NCI-H187 (cell line): ENCODE results near the gene MMP23B.
"Not testable (repeated sequence)": the region's sequence is repeated elsewhere in the genome, so short reads cannot be mapped to it uniquely, and the experiment has no call there.

Experiments
- DNase-seq, 2 experiments: peaks; one replicate each; lab custom pipeline; 2025; lab: John Stamatoyannopoulos, UW

MMP23B gene

DNA sequence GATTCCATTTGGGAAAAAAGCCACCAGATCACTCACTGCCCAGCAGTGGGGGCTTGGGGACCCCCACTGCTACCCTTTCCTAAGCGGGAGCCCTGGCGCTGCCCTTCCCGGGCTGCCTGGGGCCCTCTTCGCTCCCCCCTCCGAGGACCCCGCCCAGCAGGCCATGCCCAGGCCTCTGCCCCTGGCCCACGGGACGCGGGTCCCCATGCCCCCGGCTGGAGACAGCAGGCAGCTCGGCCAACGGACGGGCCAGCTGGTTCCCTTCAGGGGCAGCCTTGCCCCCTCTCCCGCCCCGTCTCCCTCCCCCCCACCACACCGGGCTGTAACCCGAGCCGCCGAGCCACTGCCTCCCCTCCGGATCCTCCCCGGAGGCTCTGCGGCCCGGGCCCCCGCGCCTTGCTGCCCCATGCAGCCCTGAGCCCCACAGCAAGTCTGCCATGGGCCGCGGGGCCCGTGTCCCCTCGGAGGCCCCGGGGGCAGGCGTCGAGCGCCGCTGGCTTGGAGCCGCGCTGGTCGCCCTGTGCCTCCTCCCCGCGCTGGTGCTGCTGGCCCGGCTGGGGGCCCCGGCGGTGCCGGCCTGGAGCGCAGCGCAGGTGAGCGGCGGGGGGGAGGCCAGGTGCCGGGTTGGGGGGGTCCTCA is at the start of gene MMP23B:
MMP23B (plus strand) TSS at position 392 of the 639 bp plus-strand sequence; CDS start at position 438, 46 bp downstream.
- DNase-seq: no peak

DNA sequence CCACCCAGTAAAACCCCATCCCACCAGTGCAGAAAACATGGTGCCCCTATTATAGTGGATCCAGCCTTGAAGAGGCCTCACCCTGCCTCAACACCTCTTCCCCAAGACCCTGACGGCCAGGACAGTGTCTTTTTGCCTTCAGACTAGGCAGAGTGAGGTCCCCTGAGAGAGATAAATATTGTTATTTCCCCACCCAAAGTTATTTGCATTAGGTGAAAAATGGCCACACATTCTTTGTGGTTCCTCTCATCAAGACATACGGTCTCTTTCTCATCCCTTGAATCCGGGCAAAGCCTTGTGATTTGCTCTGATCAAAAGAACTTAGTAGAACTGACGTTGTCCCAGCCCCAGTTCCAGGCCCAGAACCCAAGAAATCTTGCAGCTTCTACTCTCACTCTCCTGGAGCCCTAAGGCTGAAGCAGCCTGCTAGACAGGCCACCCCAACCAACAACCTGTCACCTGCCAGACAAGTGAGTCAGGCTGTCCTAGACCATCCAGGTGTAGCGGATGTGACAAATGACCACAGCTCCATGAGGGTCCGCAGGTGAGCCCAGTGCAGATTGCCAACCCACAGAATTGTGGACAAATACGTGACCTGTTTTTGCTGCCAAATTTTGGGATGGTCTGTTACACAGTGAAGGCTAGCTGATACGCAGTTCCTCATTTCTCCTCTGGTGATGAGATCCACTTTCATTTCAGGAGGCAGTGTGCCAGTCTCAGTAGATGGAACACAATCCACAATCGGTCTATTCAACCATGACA is 49.2 kb upstream of the MMP23B start:
- no peak for DNase-seq

DNA sequence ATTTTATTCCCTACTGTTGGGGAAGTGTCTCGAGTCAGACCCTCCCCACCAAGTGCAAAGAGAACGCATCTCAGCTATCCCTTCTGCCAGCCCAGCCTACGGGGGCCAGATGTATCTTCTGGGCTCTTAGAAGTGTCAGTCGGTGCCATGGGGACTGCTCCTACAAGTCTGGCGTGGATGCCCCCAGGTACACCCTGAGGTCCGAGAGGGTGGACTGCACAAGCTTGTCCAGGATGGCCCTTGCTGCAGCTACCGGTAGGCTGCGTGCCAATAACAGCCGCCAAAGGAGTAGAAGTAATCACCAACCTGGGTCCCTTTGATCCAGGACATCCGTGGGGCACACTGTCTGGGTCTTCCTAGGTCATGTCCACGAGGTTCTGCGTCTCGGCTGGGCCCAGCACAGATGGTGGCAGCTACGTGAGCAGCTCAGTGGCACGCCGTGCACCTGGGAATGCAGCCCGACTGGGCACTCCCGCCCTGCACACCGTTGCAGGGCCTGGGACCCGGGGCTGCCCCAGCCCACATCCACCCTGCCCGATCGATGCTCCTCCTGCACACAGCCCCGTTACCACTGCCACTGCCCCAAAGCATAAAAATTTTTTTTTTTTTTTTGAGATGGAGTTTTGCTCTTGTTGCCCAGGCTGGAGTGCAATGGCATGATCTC is 48.5 kb upstream of the MMP23B start:
- DNase-seq: no peak

DNA sequence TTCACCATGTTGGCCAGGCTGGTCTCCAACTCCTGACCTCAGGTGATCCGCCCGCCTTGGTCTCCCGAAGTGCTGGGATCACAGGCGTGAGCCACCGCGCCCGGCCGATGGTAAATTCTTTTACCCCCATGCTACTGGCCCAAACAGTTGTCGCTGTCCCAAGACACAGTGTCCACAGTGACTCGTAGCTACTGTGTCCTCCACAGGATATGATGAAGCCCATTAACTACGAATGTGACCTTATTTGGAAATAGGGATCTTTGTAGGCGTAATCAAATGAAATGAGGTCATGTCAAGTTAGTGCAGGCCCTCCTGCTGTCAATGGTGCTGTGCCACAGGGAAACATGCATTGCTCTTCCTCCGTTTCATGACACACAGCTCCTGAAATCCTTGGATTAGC is 40.5 kb upstream of the MMP23B start:
- DNase-seq: no peak

DNA sequence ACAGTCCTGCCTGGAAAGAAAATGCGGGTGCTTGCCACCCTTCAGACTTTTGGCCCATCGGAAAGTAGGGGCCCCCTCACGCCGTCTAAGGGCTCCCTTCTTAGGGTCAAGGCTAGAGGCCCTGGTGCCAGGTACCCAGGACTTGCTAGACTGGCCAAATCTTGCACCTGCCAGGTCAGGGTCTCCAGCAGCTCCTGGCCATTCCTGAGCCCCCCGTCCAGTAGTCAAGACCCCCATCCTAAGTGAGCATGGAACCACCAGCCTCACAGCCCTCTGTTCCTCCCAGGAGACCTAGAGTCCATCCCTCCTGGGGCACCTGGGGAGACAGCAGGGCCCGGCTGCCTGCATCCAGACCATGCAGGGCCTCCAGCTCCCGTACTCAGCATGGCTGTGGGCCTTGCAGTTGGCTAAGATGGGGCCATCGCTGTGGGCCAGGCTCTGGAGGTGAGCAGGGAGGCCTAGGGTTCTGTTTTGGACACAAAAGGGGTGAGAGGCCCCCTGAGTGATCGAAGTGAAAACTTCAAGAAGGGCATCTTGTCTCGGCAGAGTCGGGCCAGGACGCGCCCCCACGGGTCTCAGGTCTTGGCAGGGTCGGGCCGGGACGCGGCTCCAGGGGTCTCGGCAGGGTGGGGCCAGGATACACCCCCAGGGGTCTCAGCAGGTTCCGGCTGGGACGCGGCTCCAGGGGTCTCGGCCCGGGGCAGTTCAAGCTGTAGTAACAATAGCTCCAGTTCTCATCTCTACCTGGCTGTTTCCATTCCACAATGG is 38.0 kb upstream of the MMP23B start:
- no peak for DNase-seq

DNA sequence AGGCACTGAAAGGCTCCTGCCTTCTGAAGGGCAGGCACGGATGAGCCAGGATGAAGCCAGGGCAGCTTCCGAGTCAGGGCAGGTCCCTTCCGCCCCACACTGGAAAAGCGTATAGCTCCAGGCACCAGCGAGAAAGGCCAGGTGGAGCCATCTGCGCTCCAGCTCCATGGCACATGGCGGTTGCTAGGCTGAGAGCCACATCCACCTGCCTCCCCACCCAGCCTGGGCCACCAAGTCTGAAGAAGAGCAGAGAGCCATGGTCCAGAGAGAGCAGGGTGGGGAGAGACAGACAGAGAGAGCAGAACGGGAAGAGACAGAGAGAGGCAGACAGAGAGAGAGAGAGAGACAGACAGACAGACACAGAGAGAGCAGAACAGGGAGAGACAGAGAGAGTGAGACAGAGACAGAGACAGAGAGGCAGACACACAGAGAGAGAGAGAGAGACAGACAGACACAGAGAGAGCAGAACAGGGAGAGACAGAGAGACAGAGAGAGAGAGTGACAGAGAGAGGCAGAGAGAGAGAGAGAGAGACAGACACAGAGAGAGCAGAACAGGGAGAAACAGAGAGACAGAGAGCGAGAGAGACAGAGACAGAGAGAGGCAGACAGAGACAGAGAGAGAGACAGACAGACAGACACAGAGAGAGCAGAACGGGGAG is 37.2 kb upstream of the MMP23B start:
- DNase-seq: no peak

DNA sequence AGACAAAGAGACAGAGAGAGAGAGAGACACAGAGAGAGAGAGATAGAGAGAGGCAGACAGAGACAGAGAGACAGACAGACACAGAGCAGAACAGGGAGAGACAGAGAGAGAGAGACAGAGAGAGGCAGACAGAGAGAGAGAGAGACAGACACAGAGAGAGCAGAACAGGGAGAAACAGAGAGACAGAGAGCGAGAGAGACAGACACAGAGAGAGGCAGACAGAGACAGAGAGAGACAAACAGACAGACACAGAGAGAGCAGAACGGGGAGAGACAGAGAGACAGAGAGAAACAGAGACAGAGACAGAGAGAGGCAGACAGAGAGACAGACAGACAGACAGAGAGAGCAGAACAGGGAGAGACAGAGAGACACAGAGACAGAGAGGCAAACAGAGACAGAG is 36.6 kb upstream of the MMP23B start:
- DNase-seq: not testable (repeated sequence)

DNA sequence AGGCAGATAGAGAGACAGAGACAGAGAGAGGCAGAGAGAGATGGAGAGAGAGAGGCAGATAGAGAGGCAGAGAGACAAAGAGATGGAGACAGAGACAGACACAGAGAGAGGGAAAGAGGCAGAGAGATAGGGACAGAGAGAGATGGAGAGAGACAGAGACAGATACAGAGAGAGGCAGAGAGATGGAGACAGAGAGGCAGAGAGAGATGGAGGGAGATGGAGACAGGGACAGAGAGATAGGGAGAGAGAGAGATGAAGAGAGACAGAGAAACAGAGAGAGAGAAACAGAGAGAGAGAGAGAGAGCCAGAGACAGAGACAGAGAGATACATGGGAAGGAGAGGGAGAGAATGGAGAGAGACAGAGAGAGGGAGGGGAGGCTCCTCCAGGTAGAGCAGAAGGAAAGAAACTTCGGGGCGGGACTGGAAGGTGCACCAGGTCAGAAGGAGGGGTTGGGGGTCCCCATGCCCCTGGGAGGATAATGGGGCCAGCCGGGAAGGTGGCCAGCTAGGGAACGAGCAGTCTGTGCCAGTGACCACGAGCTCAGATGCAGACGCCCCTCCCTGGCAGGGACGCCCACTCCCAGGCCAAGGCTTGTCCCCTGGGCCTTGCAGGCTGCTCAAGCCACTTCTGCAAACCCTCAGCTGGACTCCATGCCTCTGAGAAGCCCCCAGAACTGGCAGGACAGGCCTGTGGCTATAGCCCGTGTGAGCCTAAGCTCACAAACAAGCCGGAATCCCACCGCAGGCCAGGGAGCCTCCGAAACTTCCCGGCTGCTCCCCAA is 35.3 kb upstream of the MMP23B start:
- no peak for DNase-seq

DNA sequence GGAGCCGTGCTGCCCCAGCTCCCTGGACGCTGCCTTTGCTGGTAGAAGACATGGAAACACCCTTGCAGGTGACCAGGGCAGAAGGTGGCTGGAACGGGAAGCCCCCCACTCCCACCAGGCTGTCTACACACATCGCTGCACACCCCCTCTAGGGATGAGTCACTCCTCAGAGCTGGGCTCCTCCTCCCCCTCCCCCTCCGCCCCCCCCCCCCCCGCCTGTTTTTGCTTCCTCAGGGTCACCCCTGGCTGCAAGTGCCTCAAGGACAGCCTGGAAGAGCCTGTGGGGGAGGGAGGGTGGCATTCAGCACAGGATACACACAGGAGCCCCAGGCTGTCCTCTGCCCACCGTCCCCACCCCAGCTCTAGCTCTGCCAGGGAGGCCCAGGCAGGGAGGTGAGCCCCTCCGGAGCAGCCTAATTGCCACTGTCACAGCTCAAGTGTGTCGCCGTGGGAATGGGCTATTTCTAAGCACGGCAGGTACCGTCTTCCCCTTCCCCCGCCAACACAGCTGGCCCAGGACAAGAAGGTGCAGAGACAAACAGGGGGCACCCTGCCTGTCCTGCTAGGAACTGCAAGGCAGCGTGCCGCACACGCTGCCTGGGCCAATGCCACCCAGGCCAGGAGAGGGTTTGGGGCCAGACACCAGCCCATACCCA is 34.6 kb upstream of the MMP23B start:
- no peak for DNase-seq

DNA sequence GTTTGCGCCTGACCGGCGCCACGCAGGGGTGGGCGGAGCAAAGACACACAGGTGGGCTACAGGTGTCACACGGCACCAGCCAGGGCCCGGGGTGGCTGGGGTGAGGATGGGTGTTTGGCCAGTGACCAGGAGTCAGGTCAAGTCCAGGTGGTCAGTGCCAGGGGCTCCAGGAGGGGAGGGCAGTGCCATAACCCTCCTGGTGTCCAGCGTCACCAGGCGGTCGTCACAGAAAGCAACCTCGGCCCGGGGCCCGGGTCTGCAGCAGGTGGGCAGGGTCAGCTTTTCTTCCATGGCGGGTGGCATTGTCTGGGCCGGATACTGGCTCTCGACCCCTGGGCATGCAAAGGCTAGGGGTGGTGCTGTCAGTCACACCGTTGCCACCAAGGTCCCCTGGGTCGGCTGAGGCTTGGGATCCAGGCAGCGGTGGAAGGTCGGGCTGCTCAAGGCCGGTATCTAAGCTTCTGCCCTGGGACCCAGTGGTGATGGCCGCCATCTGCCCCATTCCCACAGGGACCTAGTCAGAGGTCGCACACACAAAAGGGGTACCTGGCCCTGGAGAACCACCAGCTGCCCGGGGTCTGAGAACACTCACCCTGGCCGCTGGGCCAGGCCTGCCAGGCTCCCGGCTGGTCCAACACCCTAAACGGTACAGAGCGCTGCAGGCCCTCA is 33.8 kb upstream of the MMP23B start:
- no peak for DNase-seq

DNA sequence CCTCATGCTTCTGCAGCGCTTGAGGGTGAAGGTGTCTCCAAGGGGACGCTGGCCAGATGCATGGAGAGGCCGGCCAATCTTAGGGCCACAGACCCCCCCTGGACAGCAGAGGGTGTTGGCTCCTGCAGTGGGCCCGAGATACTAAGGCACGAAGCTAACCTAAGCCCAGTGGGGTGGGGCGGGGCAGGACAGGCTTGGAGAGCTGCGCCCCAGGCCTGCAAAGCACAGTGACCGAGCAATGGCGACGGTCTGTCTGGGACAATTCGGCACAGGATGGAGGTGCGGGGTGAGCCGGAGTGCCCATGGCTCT is 33.3 kb upstream of the MMP23B start:
- no peak for DNase-seq

DNA sequence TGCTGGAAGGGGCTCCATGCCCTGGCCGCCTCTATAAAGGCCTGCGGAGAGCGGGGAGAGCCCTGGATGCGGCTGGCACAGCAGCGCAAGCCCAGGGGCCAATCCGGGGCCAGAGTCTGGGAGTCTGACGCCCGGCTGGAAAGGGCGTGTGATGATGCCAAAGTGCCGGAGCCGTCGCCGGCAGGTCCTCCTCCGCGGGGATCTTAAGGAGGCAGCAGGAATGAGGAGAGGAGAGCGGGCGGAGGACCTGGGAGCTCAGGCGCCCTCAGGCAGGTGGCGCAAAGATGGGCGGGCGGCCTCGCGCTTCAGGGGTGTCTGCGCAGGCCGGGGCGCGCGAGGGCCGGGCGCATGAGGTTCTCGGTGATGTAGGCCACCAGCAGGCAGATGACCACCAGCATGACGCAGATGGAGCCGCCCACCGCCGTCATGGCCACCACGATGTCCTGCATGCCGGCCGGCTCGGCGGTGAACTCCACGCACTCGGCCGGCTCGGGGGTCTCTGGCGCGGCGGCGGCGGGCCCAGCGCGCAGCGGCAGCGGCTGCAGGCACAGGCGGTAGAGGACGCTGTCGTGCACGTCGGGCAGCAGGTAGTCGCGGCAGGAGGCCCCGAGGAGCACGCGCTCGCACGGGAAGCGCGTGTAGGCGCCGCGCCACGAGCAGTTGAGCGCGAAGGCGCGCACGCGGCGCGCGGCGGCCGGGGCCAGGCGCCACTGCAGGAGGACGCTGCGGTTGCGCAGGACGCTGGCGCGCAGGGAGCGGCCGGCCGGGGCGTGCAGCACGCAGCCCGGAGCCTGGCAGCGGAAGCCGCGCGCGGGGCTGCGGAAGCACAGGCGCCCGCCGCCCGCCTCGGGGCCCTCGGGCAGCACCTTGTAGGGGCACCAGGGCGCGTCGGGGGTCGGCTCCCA is 32.7 kb upstream of the MMP23B start:
- no peak for DNase-seq

DNA sequence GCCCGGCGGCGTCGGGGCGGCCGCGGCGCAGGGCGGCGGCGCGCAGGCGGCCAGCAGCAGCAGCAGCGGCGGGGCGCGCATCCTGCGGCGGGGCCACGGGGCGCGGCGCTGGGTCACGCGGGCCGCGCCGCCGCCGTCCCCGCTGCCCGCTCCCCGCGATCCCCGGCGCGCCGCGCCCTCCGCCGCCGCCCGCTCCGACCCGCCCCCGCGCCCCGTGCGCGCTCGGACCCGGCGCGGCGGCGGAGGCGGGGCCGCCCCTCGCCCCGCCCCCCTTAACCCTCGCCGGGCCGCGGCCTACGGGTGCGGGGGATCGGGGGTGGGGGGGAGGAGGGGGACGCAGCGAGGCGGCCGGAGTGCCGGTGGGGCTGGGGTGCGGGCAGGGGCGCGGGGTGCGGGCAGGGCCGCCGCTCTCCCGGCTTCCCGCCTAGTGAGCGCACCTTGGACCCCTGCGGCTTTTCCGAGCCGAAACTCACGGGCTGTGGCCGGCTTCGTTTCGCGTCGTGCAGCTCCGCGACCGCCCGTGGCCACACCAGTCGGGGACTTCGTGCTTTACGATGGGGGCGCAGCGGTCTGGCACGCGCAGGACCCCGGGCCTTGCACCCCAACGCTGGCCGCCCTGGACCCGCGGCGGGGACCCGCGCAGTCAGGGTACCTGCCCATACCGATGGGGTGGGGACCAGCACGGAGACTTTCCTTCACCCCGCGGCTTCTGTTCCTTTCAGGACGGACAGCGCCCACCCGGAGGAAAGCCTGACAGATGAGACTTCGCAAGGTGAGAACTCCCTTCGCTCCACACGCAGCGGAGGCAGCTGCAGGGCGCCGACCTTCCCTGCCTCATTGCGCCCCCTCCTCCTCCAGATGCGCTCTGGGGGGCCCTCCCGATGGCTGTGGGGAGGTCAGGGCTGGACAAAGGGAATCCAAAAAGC is 31.8 kb upstream of the MMP23B start, which contains the start of gene FNDC10:
FNDC10 (minus strand) TSS at position 201 of the 926 bp plus-strand sequence; CDS start at position 81, 120 bp downstream.
- no peak for DNase-seq

DNA sequence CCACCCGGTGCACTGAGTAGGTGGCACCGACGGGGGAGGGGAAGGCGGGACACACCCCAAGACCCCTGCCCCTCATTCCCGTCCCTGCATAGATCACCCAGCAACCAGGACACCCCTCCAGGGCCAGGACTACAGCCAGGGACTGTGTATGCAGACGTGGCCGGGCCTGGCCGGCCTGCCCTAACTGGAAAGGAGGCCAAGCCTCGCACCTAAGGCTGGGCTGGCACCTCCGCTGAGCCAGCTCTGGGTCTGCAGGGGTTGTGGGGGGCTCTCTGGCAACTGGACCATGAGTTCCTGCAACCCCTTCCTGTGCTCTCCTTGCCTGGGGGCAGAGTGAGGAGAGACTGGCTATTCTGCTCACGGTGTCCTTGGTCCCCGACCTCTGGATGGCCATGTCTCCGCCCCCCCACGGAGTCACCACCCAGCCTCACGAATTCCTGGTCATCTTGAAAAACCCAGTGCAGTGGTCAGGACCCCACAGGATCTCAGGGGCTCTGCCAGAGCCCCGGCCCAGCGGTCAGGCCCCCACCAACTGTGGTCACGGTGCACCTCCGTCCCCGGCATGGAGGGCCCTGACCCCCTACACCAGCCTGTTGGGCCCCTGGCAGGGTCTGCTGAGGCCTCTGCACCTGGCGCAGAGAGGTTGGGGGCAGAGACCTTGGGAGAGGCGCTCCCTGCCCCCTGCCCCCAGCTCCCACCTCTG is 31.0 kb upstream of the MMP23B start:
- no peak for DNase-seq

DNA sequence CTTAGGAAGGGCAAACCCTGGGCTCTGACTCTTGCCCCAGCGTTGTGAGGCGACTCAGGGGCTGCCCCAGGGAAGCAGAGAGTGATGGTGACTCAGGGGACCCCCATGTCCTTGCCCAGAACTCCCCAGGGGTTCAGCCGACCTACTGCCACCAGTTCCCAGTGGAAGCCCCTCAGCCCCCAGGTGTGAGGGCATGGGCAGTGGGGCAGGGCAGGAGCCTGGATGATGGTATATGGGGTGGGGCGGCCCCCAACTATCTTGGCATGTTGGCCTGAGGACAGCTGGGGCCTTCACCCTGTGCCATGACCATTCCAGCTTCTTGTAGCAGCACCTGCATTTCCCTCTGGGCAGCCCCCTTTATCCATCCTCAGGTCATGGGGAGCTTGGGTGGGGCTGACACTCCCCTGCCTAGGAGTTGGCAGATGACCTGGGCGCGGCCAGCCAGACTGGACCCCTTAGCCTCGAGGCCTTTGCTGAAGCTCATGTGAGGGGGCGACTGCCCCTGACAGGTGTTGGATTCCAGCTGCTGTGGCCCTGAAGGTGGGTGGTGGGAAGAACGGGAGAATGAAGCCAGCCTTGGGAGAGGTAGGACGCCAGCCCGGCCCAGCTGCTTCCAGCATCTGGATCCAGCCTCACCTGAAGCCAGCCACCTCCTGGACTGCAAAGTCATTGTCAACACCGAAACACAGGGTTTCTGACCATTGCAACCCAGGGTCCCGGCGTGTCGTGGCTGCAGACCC is 30.2 kb upstream of the MMP23B start:
- DNase-seq: no peak

DNA sequence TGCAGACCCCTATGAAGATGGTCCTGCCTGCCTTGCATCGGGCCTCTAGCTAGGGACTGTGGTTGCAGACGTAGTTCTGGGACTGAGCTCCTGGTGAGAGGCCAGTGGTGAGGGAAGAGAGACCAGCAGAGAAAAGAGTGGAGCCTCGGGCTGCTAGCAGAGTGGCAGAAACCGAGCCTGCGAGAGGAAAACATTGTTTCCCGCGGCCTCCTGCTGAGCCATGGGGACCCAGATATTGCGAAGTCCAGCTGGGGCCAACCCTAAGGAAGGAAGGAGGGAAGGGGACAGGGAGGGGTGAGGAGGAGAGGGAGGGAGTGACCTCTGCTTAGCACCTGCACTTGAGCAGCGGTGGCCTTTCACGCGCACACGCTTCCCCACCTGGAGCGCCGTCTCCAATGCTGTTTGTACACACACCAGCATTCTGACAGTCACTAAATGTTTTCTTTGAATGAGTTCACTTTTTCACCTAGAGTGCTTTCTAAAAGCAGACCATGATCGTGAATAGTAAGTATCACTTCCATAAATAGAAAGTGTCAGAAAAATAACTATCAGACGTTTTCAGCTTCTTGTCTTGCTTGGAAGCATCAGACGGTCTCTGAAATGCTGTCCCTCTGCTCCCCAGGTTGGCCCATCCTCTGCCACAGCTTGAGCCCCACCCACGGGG is 29.5 kb upstream of the MMP23B start:
- no peak for DNase-seq
